Measurements from ENCODE around the gene CAMK1D.
"Not testable (repeated sequence)": the region's sequence is repeated elsewhere in the genome, so short reads cannot be mapped to it uniquely, and the experiment has no call there.

CAMK1D gene

GRCh38 chr10:12796401-12797160, 447.2 kb downstream of the CAMK1D start:
- no peak for DNase-seq (ENCODE audit: low spot score)

GRCh38 chr10:12797471-12798262, 448.3 kb downstream of the CAMK1D start:
- DNase-seq (ENCODE audit: low spot score): no peak

- DNase-seq (ENCODE audit: low spot score): no peak
Observed at GRCh38 chr10:12799144-12799543, 449.8 kb downstream of the CAMK1D start.

GRCh38 chr10:12799714-12800113, 450.4 kb downstream of the CAMK1D start:
- DNase-seq (ENCODE audit: low spot score): no peak

GRCh38 chr10:12800302-12800701, 451.0 kb downstream of the CAMK1D start:
- no peak for DNase-seq (ENCODE audit: low spot score)

GRCh38 chr10:12801214-12802087, 452.1 kb downstream of the CAMK1D start:
- no peak for DNase-seq (ENCODE audit: low spot score)

- DNase-seq (ENCODE audit: low spot score): no peak
Observed at GRCh38 chr10:12803776-12804175, 454.4 kb downstream of the CAMK1D start.

- no peak for DNase-seq (ENCODE audit: low spot score)
Observed at GRCh38 chr10:12806228-12807095, 457.1 kb downstream of the CAMK1D start.

GRCh38 chr10:12807096-12807755, 457.9 kb downstream of the CAMK1D start:
- no peak for DNase-seq (ENCODE audit: low spot score)

GRCh38 chr10:12808014-12808613, 458.8 kb downstream of the CAMK1D start:
- no peak for DNase-seq (ENCODE audit: low spot score)

- DNase-seq (ENCODE audit: low spot score): not testable (repeated sequence)
Observed at GRCh38 chr10:12810046-12810445, 460.7 kb downstream of the CAMK1D start.

- no peak for DNase-seq (ENCODE audit: low spot score)
Observed at GRCh38 chr10:12811826-12812225, 462.5 kb downstream of the CAMK1D start.

- no peak for DNase-seq (ENCODE audit: low spot score)
Observed at GRCh38 chr10:12812571-12812970, 463.2 kb downstream of the CAMK1D start.

- no peak for DNase-seq (ENCODE audit: low spot score)
Observed at GRCh38 chr10:12814166-12814565, 464.8 kb downstream of the CAMK1D start.

- no peak for DNase-seq (ENCODE audit: low spot score)
Observed at GRCh38 chr10:12819071-12819470, 469.7 kb downstream of the CAMK1D start.

- no peak for DNase-seq (ENCODE audit: low spot score)
Observed at GRCh38 chr10:12819656-12820055, 470.3 kb downstream of the CAMK1D start.

- DNase-seq (ENCODE audit: low spot score): no peak
Observed at GRCh38 chr10:12822126-12822892, 473.0 kb downstream of the CAMK1D start.

- no peak for DNase-seq (ENCODE audit: low spot score)
Observed at GRCh38 chr10:12822893-12823170, 473.5 kb downstream of the CAMK1D start.

GRCh38 chr10:12823328-12823727, 474.0 kb downstream of the CAMK1D start:
- DNase-seq (ENCODE audit: low spot score): no peak
